ENCODE data around the gene SRMS. TPM values are rescaled to one million over a fixed set of nuclear protein-coding genes. Genes with fewer than 3 reads are reported as not detected.

SRMS gene
- total RNA-seq, 1 donor from 2014 or later = not detected

DNA sequence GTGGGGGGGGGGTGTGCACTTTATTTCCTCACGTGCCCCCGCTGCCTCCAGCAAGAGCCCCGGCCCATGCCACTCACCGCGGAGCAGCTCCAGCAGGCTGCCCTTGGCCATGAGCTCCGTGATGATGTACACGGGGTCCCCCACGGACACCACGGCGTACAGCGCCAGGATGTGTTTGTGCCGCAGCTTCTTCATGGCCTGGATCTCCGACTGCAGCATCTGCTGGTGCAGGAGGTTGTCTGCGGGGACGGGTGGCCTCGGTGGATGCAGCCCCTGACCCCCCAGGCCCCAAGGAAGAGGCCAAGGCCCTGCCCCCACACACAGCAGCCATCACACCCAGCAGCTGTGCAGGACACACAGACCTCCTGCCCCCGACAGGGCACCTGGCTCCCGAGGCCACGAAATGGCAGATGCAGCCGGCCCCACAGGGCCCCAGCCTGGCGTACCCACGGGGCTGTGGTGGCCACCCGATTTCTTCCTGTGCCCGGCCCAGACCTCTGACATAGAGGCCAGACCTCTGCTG lies 15.0 kb downstream of the SRMS start:
- no peak overlapping the region for H3K27ac ChIP-seq (ENCODE audit: low read depth, low read length)
- H3K27me3 ChIP-seq (ENCODE audit: control insufficient read depth in 3 of 3, insufficient read depth in 3 of 3, low read length in 3 of 3) = peaks cover 48 to 72% (median 69%) of the 10 kb centered on the region in 3 donors
- H3K9me3 ChIP-seq (ENCODE audit: control insufficient read depth in 3 of 3, low read length in 3 of 3) = no peaks in the 10 kb centered on the region
- H3K9ac ChIP-seq (ENCODE audit: low read depth in 1 of 3, low read length in 3 of 3) = no peak overlapping the region
- H3K36me3 ChIP-seq (ENCODE audit: control insufficient read depth in 3 of 3, insufficient read depth in 3 of 3, low read length in 3 of 3) = no peaks in the 10 kb centered on the region
- H3K4me1 ChIP-seq (ENCODE audit: control insufficient read depth in 3 of 3, insufficient read depth in 3 of 3, low read length in 3 of 3) = peaks cover 0 to 14% (median 6%) of the 10 kb centered on the region in 3 donors
- no peak overlapping the region for H3K4me3 ChIP-seq (ENCODE audit: low read length in 3 of 3)

DNA sequence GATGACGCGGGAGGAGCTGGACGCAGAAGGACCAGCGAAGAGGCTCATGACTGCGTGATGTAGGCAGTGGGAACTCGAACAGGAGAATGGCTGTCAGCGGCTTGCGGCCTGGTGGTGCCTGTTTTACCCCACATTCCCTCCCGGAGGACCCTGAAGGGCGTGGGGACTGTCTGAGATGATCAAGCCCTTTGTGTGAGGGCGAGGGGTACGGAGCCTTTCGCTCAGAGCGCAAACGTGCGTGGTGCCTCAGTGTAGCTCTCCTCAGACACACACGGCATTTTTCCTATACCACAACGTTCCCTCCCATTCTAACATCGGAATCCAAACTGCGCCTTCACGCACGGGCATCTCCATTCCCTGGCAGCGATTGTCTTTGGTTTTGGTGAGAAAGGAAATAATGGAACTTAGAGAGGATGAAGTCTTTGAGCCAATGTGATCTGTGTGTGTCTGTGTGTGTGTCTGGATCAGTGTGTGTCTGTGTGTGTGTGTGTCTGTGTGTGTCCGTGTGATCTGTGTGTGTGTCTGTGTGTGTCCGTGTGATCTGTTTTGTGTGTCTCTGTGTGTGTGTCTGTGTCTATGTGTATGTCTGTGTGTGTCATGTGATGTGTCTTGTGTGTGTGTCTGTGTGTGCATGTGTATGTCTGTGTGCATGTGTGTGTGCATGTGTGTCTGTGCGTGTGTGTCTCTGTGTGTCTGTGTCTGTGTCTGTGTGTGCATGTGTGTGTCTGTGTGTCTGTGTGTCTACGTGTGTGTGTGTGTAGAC lies 15.7 kb downstream of the SRMS start:
- peaks cover 0 to 8% (median 5%) of the 10 kb centered on the region in 3 donors for H3K4me1 ChIP-seq (ENCODE audit: control insufficient read depth in 3 of 3, insufficient read depth in 3 of 3, low read length in 3 of 3)
- H3K27me3 ChIP-seq (ENCODE audit: control insufficient read depth in 3 of 3, insufficient read depth in 3 of 3, low read length in 3 of 3) = peaks cover 47 to 67% (median 65%) of the 10 kb centered on the region in 3 donors

DNA sequence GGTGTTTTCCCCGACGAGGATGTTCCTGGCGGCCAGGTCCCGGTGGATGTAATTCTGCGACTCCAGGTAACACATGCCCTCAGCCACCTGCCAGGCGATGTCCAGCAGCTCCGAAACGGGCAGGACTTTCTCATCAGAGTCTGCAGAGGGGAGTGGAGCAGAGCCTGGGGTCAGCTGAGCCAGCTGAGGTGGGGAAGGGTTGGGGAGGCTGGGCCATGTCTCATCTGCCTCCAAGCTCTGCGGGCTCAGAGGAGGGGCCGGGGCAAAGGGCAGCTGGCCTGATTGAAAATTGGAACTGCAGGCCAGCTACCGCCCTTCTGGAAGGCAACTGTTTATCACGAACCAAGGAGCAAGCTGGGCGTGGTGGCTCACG lies 16.8 kb downstream of the SRMS start:
- Histone ChIP-seq H3K36me3 (ENCODE audit: control insufficient read depth in 3 of 3, insufficient read depth in 3 of 3, low read length in 3 of 3) (no peaks in the 10 kb centered on the region), H3K4me3 (ENCODE audit: low read length in 3 of 3) (no peak overlapping the region), H3K9ac (ENCODE audit: low read depth in 1 of 3, low read length in 3 of 3) (no peak overlapping the region), H3K27ac (ENCODE audit: low read depth, low read length) (no peak overlapping the region), H3K27me3 (ENCODE audit: control insufficient read depth in 3 of 3, insufficient read depth in 3 of 3, low read length in 3 of 3) (peaks cover 39 to 59% (median 57%) of the 10 kb centered on the region in 3 donors), H3K9me3 (ENCODE audit: control insufficient read depth in 3 of 3, low read length in 3 of 3) (no peaks in the 10 kb centered on the region), H3K4me1 (ENCODE audit: control insufficient read depth in 3 of 3, insufficient read depth in 3 of 3, low read length in 3 of 3) (peaks cover 0 to 5% (median 0%) of the 10 kb centered on the region in 3 donors)

More for the DNA sequence above, 15.7 kb downstream of the SRMS start:
- no peaks in the 10 kb centered on the region for H3K36me3 ChIP-seq (ENCODE audit: control insufficient read depth in 3 of 3, insufficient read depth in 3 of 3, low read length in 3 of 3)
- no peak overlapping the region for H3K9ac ChIP-seq (ENCODE audit: low read depth in 1 of 3, low read length in 3 of 3)
- no peaks in the 10 kb centered on the region for H3K9me3 ChIP-seq (ENCODE audit: control insufficient read depth in 3 of 3, low read length in 3 of 3)
- no peak overlapping the region for H3K27ac ChIP-seq (ENCODE audit: low read depth, low read length)
- H3K4me3 ChIP-seq (ENCODE audit: low read length in 3 of 3) = no peak overlapping the region

GRCh38 chr20:63529861-63530787 lies 17.4 kb downstream of the SRMS start:
- Histone ChIP-seq H3K27ac (ENCODE audit: low read depth, low read length) (no peak overlapping the region), H3K9me3 (ENCODE audit: control insufficient read depth in 3 of 3, low read length in 3 of 3) (no peaks in the 10 kb centered on the region), H3K4me1 (ENCODE audit: control insufficient read depth in 3 of 3, insufficient read depth in 3 of 3, low read length in 3 of 3) (peaks cover 0 to 3% (median 0%) of the 10 kb centered on the region in 3 donors), H3K4me3 (ENCODE audit: low read length in 3 of 3) (no peak overlapping the region), H3K9ac (ENCODE audit: low read depth in 1 of 3, low read length in 3 of 3) (no peak overlapping the region), H3K36me3 (ENCODE audit: control insufficient read depth in 3 of 3, insufficient read depth in 3 of 3, low read length in 3 of 3) (no peaks in the 10 kb centered on the region), H3K27me3 (ENCODE audit: control insufficient read depth in 3 of 3, insufficient read depth in 3 of 3, low read length in 3 of 3) (peaks cover 36 to 55% (median 53%) of the 10 kb centered on the region in 3 donors)

DNA sequence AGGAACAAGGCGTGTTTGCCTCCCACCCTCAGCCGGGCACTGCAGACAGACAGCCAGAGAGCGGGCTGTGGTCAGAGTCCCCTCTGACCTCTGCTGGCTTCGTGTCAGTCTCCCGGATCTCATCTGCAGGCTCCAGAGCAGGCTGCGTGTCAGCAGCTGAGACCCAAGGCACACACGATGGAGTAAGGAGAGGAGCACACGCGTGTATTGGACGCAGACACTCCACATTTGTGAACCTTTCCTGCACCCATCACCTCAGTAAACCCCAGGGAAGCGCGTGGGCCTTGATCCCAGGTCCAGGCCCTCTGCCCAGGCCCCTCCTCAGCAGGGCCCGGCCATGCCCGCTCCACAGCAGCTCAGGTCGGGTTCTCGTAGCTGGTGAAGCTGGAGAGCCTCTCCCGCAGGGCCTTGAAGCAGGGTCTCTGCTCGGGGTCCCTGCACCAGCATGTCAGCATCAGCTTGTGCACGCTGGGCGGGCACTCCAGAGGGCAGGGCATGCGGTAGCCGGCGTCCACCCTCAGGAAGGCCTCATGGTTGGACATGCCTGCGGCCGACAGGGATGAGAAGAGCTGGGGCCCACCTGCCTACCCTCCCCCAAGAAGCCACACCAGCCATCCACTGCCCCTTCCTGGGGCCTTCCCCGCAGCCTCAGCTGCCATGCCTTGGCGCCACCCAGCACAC lies 18.2 kb downstream of the SRMS start:
- no peaks in the 10 kb centered on the region for H3K36me3 ChIP-seq (ENCODE audit: control insufficient read depth in 3 of 3, insufficient read depth in 3 of 3, low read length in 3 of 3)
- no peaks in the 10 kb centered on the region for H3K4me1 ChIP-seq (ENCODE audit: control insufficient read depth in 3 of 3, insufficient read depth in 3 of 3, low read length in 3 of 3)
- H3K27me3 ChIP-seq (ENCODE audit: control insufficient read depth in 3 of 3, insufficient read depth in 3 of 3, low read length in 3 of 3) = peaks cover 33 to 47% (median 44%) of the 10 kb centered on the region in 3 donors
- no peaks in the 10 kb centered on the region for H3K9me3 ChIP-seq (ENCODE audit: control insufficient read depth in 3 of 3, low read length in 3 of 3)
- H3K4me3 ChIP-seq (ENCODE audit: low read length in 3 of 3) = no peak overlapping the region
- H3K9ac ChIP-seq (ENCODE audit: low read depth in 1 of 3, low read length in 3 of 3) = no peak overlapping the region
- H3K27ac ChIP-seq (ENCODE audit: low read depth, low read length) = no peak overlapping the region

DNA sequence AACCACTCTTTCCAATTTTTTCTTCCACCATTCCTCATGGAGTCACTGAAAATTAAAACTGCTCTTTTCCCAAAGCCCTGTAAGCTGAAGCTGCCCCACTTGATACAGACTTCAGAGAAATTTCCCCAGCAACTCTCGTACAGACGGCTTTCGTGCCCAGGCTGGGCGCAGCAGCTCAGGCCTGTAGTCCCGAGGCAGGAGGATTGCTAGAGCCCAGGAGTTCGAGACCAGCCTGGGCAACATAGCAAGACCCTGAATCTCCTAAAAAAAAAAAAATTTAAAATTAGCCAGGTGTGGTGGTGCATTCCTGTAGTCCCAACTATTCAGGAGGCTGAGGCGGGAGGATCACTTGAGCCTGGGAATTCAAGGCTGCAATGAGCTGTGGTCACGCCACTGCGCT lies 20.4 kb downstream of the SRMS start:
- H3K36me3 ChIP-seq (ENCODE audit: control insufficient read depth in 3 of 3, insufficient read depth in 3 of 3, low read length in 3 of 3) = peaks cover 8 to 10% (median 9%) of the 10 kb centered on the region in 3 donors
- H3K4me3 ChIP-seq (ENCODE audit: low read length in 3 of 3) = no peak overlapping the region
- no peak overlapping the region for H3K9ac ChIP-seq (ENCODE audit: low read depth in 1 of 3, low read length in 3 of 3)

GRCh38 chr20:63525971-63526370 lies 21.6 kb downstream of the SRMS start:
- H3K9ac ChIP-seq (ENCODE audit: low read depth in 1 of 3, low read length in 3 of 3) = no peak overlapping the region
- no peak overlapping the region for H3K27ac ChIP-seq (ENCODE audit: low read depth, low read length)
- no peaks in the 10 kb centered on the region for H3K9me3 ChIP-seq (ENCODE audit: control insufficient read depth in 3 of 3, low read length in 3 of 3)
- no peak overlapping the region for H3K4me3 ChIP-seq (ENCODE audit: low read length in 3 of 3)
- H3K27me3 ChIP-seq (ENCODE audit: control insufficient read depth in 3 of 3, insufficient read depth in 3 of 3, low read length in 3 of 3) = peaks cover 13 to 22% (median 20%) of the 10 kb centered on the region in 3 donors
- peaks cover 16 to 17% (median 17%) of the 10 kb centered on the region in 3 donors for H3K4me1 ChIP-seq (ENCODE audit: control insufficient read depth in 3 of 3, insufficient read depth in 3 of 3, low read length in 3 of 3)
- H3K36me3 ChIP-seq (ENCODE audit: control insufficient read depth in 3 of 3, insufficient read depth in 3 of 3, low read length in 3 of 3) = peaks cover 11 to 14% (median 12%) of the 10 kb centered on the region in 3 donors

More for the DNA sequence above, 20.4 kb downstream of the SRMS start:
- Histone ChIP-seq H3K27ac (ENCODE audit: low read depth, low read length) (no peak overlapping the region), H3K9me3 (ENCODE audit: control insufficient read depth in 3 of 3, low read length in 3 of 3) (no peaks in the 10 kb centered on the region), H3K4me1 (ENCODE audit: control insufficient read depth in 3 of 3, insufficient read depth in 3 of 3, low read length in 3 of 3) (peaks cover 5 to 6% (median 6%) of the 10 kb centered on the region in 3 donors), H3K27me3 (ENCODE audit: control insufficient read depth in 3 of 3, insufficient read depth in 3 of 3, low read length in 3 of 3) (peaks cover 19 to 31% (median 27%) of the 10 kb centered on the region in 3 donors)

- H3K27me3 ChIP-seq (ENCODE audit: control insufficient read depth in 3 of 3, insufficient read depth in 3 of 3, low read length in 3 of 3) = peaks cover 11 to 15% (median 13%) of the 10 kb centered on the region in 3 donors
- H3K36me3 ChIP-seq (ENCODE audit: control insufficient read depth in 3 of 3, insufficient read depth in 3 of 3, low read length in 3 of 3) = peaks cover 11 to 14% (median 12%) of the 10 kb centered on the region in 3 donors
Observed at GRCh38 chr20:63525185-63525584, 22.4 kb downstream of the SRMS start.

DNA sequence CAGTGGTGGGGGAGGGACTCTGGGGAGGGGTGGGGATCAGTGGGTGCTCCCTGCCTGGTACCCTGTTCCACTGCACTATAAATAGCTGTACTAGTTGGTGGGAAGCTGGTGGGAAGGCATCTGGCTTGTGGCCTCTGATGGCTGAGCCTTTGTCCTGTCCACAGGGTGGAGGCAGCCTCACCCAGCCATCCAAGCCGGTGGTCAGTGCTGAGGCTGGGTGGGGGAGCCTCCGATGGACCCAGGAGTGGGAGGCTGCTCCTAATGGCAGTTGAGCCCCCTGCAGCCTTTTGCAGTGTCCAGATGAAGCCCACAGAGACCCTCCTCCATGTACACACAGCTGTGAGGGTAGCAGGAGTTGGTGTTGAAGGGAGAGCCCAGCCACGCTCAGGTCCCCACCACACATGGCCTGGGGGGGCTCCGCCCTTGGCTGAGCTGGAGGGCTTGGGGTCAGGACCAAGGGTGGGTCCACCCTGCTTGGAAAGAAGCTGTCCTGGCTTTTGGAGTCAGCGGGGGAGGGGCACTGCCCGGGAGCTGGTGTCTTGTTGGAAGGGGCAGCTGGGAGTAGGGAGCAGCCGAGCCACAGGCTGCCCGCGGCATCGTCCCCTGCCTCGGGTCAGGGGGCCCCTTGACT lies 24.5 kb downstream of the SRMS start:
- H3K4me3 ChIP-seq (ENCODE audit: low read length in 3 of 3) = no peak overlapping the region
- no peak overlapping the region for H3K27ac ChIP-seq (ENCODE audit: low read depth, low read length)
- no peaks in the 10 kb centered on the region for H3K9me3 ChIP-seq (ENCODE audit: control insufficient read depth in 3 of 3, low read length in 3 of 3)
- H3K4me1 ChIP-seq (ENCODE audit: control insufficient read depth in 3 of 3, insufficient read depth in 3 of 3, low read length in 3 of 3) = peaks cover 22 to 36% (median 22%) of the 10 kb centered on the region in 3 donors
- no peaks in the 10 kb centered on the region for H3K27me3 ChIP-seq (ENCODE audit: control insufficient read depth in 3 of 3, insufficient read depth in 3 of 3, low read length in 3 of 3)
- H3K36me3 ChIP-seq (ENCODE audit: control insufficient read depth in 3 of 3, insufficient read depth in 3 of 3, low read length in 3 of 3) = peaks cover 11 to 18% (median 12%) of the 10 kb centered on the region in 3 donors
- H3K9ac ChIP-seq (ENCODE audit: low read depth in 1 of 3, low read length in 3 of 3) = no peak overlapping the region

More at GRCh38 chr20:63525185-63525584, 22.4 kb downstream of the SRMS start:
- no peak overlapping the region for H3K4me3 ChIP-seq (ENCODE audit: low read length in 3 of 3)
- H3K4me1 ChIP-seq (ENCODE audit: control insufficient read depth in 3 of 3, insufficient read depth in 3 of 3, low read length in 3 of 3) = peaks cover 16 to 18% (median 17%) of the 10 kb centered on the region in 3 donors
- no peaks in the 10 kb centered on the region for H3K9me3 ChIP-seq (ENCODE audit: control insufficient read depth in 3 of 3, low read length in 3 of 3)
- H3K9ac ChIP-seq (ENCODE audit: low read depth in 1 of 3, low read length in 3 of 3) = no peak overlapping the region
- H3K27ac ChIP-seq (ENCODE audit: low read depth, low read length) = no peak overlapping the region
